GM23248 (cell line): ENCODE measurements around the gene DMAP1. TPM values are rescaled to one million over a fixed set of nuclear protein-coding genes. Genes with fewer than 3 reads are reported as not detected.

ENCODE experiments used
- DNase-seq: peaks from one replicate; pipeline ENCODE4 v3.0.0-alpha.2; 2015
- H2AFZ ChIP-seq: fragments of 200-600 bp; sonication (generic); 2 replicates; pipeline ENCODE4 v1.6.1; 2016; ENCODE audit warnings: antibody characterized with exemption
- H3F3A ChIP-seq: fragments of 200-600 bp; sonication (generic); 2 replicates; pipeline ENCODE4 v1.6.1; 2016; ENCODE audit warnings: mild to moderate bottlenecking, antibody characterized with exemption, mixed run types; ENCODE audit not compliant: insufficient read depth
- H3K27ac ChIP-seq: fragments of 200-600 bp; sonication (generic); 2 replicates; pipeline ENCODE4 v1.5.1; 2016; ENCODE audit warnings: mild to moderate bottlenecking
- H3K27me3 ChIP-seq: fragments of 200-600 bp; sonication (generic); replicated peaks from 2 replicates; pipeline ENCODE4 v1.6.1; 2016; ENCODE audit warnings: mild to moderate bottlenecking; ENCODE audit not compliant: insufficient read depth
- H3K36me3 ChIP-seq: fragments of 200-600 bp; sonication (generic); 2 replicates; pipeline ENCODE4 v1.6.1; 2016; ENCODE audit warnings: low read depth, mild to moderate bottlenecking
- H3K4me1 ChIP-seq: fragments of 200-600 bp; sonication (generic); 2 replicates; pipeline ENCODE4 v1.6.1; 2016; ENCODE audit warnings: mild to moderate bottlenecking; ENCODE audit not compliant: insufficient read depth
- H3K4me2 ChIP-seq: fragments of 200-600 bp; sonication (generic); one replicate; pipeline ENCODE4 v1.6.1; 2016; ENCODE audit warnings: mild to moderate bottlenecking; ENCODE audit not compliant: unreplicated experiment
- H3K4me3 ChIP-seq: fragments of 200-600 bp; sonication (generic); 2 replicates; pipeline ENCODE4 v1.5.1; 2016; ENCODE audit warnings: mild to moderate bottlenecking
- H3K79me2 ChIP-seq: fragments of 200-600 bp; sonication (generic); 2 replicates; pipeline ENCODE4 v1.6.1; 2016; ENCODE audit warnings: mild to moderate bottlenecking; ENCODE audit not compliant: insufficient read depth
- H3K9ac ChIP-seq: fragments of 200-600 bp; sonication (generic); 2 replicates; pipeline ENCODE4 v1.6.1; 2016; ENCODE audit warnings: mild to moderate bottlenecking
- H3K9me2 ChIP-seq: fragments of 200-600 bp; sonication (generic); 2 replicates; pipeline ENCODE4 v1.6.1; 2016; ENCODE audit warnings: mixed run types, mild to moderate bottlenecking, moderate library complexity; ENCODE audit not compliant: insufficient read depth
- H3K9me3 ChIP-seq: fragments of 200-600 bp; sonication (generic); one replicate; pipeline ENCODE4 v1.6.1; 2017; ENCODE audit warnings: low read depth
- H4K20me1 ChIP-seq: fragments of 200-600 bp; sonication (generic); 2 replicates; pipeline ENCODE4 v1.6.0; 2016; ENCODE audit not compliant: insufficient read depth
- EZH2 ChIP-seq: fragments of 200-600 bp; sonication (generic); IDR thresholded peaks from 2 replicates; pipeline ENCODE4 v1.6.1; 2018; ENCODE audit warnings: antibody characterized with exemption, mild to moderate bottlenecking; ENCODE audit not compliant: insufficient read depth, poor library complexity, severe bottlenecking
- EZH2phosphoT487 ChIP-seq: fragments of 200-600 bp; sonication (generic); IDR thresholded peaks from 2 replicates; pipeline ENCODE4 v1.6.1; 2018; ENCODE audit warnings: antibody characterized with exemption, moderate library complexity, mild to moderate bottlenecking, low read depth; ENCODE audit not compliant: insufficient read depth
- WGBS, 2 experiments: methylation state at CpG; one replicate each; pipeline ENCODE4 v1.1.6; 2015 to 2017; ENCODE audit warnings: low lambda C conversion rate in 2 of 2, low coverage in 1 of 2; ENCODE audit errors: missing lambda C conversion rate in 2 of 2; 5-methylcytosine and 5-hydroxymethylcytosine counted together
- in situ Hi-C: fragments of 300-500 bp; cut with MboI; formaldehyde crosslinking; loops from 2 replicates; pipeline ENCODE4 v1.15.0; 2020
- polyA plus RNA-seq: library from polyadenylated mRNA; unstranded; fragments of >200 nt; fragmentation: Nextera tagmentation; extraction: Ambion mirVana; gene quantifications from 2 replicates; pipeline ENCODE4 v1.2.1, GENCODE V29; 2016
- total RNA-seq: library from RNA; depleted of rRNA; stranded (reverse); fragments of >200 nt; shearing (Covaris generic); gene quantifications from 2 replicates; pipeline ENCODE4 v1.2.3, GENCODE V29; 2014

Gene DMAP1
- total and polyA plus RNA-seq, 2 experiments from 2014 or later = 16.0 to 32.7 TPM

- 92 to 95% methylated on average over 23 of the region's 23 CpGs for WGBS, 2 experiments
- no peaks in the 10 kb centered on the region for H3K79me2 ChIP-seq
- no peak overlapping the region for H3K4me3 ChIP-seq
- H3K9me2 ChIP-seq = no peaks in the 10 kb centered on the region
- H3K27me3 ChIP-seq = no peaks in the 10 kb centered on the region
- H3K36me3 ChIP-seq = no peaks in the 10 kb centered on the region
- no peaks in the 10 kb centered on the region for H3F3A ChIP-seq
- no peak overlapping the region for H3K27ac ChIP-seq
- no peak overlapping the region for H3K9ac ChIP-seq
- in situ Hi-C loops = no loop called here
- no peaks in the 10 kb centered on the region for H4K20me1 ChIP-seq
- no peak overlapping the region for H3K4me2 ChIP-seq
- H3K4me1 ChIP-seq = no peaks in the 10 kb centered on the region
- no peak overlapping the region for H2AFZ ChIP-seq
- no peaks in the 10 kb centered on the region for H3K9me3 ChIP-seq
- TF ChIP-seq EZH2 (no peak), EZH2phosphoT487 (no peak)
- no peak for DNase-seq
Observed at GRCh38 chr1:44251989-44252671, 38.9 kb downstream of the DMAP1 start.

GRCh38 chr1:44254392-44254910 is 41.2 kb downstream of the DMAP1 start:
- WGBS, 2 experiments = 90% methylated on average over 4 of the region's 4 CpGs

GRCh38 chr1:44256762-44257554 is 43.7 kb downstream of the DMAP1 start:
- Histone ChIP-seq H2AFZ (no peak overlapping the region), H3K4me2 (no peak overlapping the region), H4K20me1 (no peaks in the 10 kb centered on the region; the same call in 1 of the 2 replicates), H3K4me1 (no peaks in the 10 kb centered on the region), H3K27ac (no peak overlapping the region), H3K4me3 (no peak overlapping the region), H3K79me2 (no peaks in the 10 kb centered on the region), H3F3A (no peaks in the 10 kb centered on the region), H3K9me2 (no peaks in the 10 kb centered on the region), H3K27me3 (no peaks in the 10 kb centered on the region), H3K9me3 (no peaks in the 10 kb centered on the region), H3K9ac (no peak overlapping the region), H3K36me3 (no peaks in the 10 kb centered on the region)
- DNase-seq = no peak
- in situ Hi-C loops = no loop called here
- TF ChIP-seq EZH2 (no peak), EZH2phosphoT487 (no peak)
- WGBS, 2 experiments = 78 to 79% methylated on average over 10 of the region's 10 CpGs

More at GRCh38 chr1:44254392-44254910, 41.2 kb downstream of the DMAP1 start:
- H3K27me3 ChIP-seq = no peaks in the 10 kb centered on the region
- H4K20me1 ChIP-seq = no peaks in the 10 kb centered on the region
- DNase-seq = no peak
- no peaks in the 10 kb centered on the region for H3K79me2 ChIP-seq
- in situ Hi-C loops = no loop called here
- no peak overlapping the region for H3K27ac ChIP-seq
- TF ChIP-seq EZH2 (no peak), EZH2phosphoT487 (no peak)
- no peak overlapping the region for H2AFZ ChIP-seq
- H3K9ac ChIP-seq = no peak overlapping the region
- H3K9me3 ChIP-seq = no peaks in the 10 kb centered on the region
- no peaks in the 10 kb centered on the region for H3K36me3 ChIP-seq
- H3K4me3 ChIP-seq = no peak overlapping the region
- no peaks in the 10 kb centered on the region for H3K4me1 ChIP-seq
- no peak overlapping the region for H3K4me2 ChIP-seq
- no peaks in the 10 kb centered on the region for H3K9me2 ChIP-seq
- no peaks in the 10 kb centered on the region for H3F3A ChIP-seq

GRCh38 chr1:44259090-44259489 is 45.8 kb downstream of the DMAP1 start:
- Histone ChIP-seq H3F3A (no peaks in the 10 kb centered on the region), H3K9me2 (no peaks in the 10 kb centered on the region), H3K79me2 (no peaks in the 10 kb centered on the region), H3K4me1 (no peaks in the 10 kb centered on the region), H3K9me3 (no peaks in the 10 kb centered on the region), H2AFZ (no peak overlapping the region), H3K4me3 (no peak overlapping the region), H3K27ac (no peak overlapping the region), H3K9ac (no peak overlapping the region), H3K27me3 (no peaks in the 10 kb centered on the region), H3K4me2 (no peak overlapping the region), H4K20me1 (no peaks in the 10 kb centered on the region; the same call in 1 of the 2 replicates), H3K36me3 (no peaks in the 10 kb centered on the region)
- WGBS, 2 experiments = 97 to 100% methylated on average over 2 of the region's 2 CpGs
- no peak for DNase-seq
- in situ Hi-C loops = no loop called here
- TF ChIP-seq EZH2 (no peak), EZH2phosphoT487 (no peak)
